ENCODE data around the gene GRAMD1A.
A peak's percentile ranks its signal among the peaks of the same experiment; 100 is the strongest.
"Not testable (repeated sequence)": the region's sequence is repeated elsewhere in the genome, so short reads cannot be mapped to it uniquely, and the experiment has no call there.

GRAMD1A gene

GRCh38 chr19:34999498-35000337 lies at the start of gene GRAMD1A:
GRAMD1A (plus strand) TSS chr19:35000323; CDS start chr19:35000479, 156 bp downstream.
- peak; percentile 61 to 77 for DNase-seq (ENCODE audit: low read depth in 2 of 2)

- DNase-seq (ENCODE audit: low read depth in 2 of 2) = no peak
These were observed 47.0 kb upstream of the GRAMD1A start for GRCh38 chr19:34953092-34953491.

GRCh38 chr19:34957830-34958751 lies 42.0 kb upstream of the GRAMD1A start:
- DNase-seq (ENCODE audit: low read depth in 2 of 2) = no peak

DNA sequence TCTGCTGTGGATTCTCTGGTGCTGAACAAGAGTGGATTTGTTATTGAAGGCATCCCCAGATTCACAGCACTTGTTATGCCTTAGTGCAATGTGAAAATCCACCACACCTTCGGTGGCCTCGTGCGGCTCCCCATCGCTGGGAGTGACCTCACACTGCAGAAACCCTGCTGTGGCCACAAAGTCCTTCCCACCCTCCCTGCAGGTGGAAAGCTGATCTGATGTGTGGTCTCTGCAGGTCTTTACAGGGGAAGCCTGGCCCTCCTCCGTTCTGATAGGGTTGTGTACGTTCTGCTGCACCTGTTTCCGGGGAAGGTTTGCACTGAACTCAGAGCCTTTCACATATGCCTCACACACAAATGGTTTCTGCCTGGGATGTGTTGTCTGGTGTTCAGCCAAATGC lies 41.1 kb upstream of the GRAMD1A start:
- DNase-seq (ENCODE audit: low read depth in 2 of 2) = no peak

GRCh38 chr19:34960103-34960805 lies 39.9 kb upstream of the GRAMD1A start:
- DNase-seq (ENCODE audit: low read depth in 2 of 2) = no peak

DNA sequence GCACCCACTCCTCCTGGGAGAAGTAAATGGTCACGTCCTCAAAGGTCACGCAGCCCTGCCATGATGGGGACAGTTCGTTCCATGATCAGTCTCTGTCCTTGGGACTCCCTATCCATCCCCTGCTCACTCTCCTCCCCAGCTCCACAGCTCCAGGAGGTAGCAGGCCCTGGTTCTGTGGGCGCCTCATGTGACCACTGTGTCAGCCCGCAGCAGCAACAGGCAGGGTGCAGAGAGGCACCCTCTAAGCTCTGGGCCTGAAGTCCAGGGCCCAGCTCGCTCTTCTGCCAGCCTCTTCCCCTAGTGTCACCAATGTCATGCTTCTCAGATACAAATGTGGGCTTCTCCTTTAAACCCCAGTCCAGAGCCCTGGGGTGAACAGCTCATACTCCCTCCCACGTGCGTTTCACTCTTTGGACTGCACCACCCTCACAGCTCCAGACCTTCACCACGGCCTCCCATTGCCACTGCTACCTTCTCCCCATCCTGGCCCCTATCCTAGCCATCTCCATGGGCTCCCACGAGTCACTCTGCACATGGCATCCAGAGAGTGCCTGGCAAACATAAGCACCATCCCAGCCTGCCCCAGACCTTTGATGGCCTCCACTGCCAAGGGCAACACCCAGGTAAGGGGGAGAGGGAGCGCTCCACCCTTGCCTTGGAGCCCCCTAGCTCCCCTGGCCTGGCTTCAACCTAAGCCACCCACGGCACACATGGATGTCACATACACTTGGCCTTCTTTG lies 39.0 kb upstream of the GRAMD1A start:
- no peak for DNase-seq (ENCODE audit: low read depth in 2 of 2)

DNA sequence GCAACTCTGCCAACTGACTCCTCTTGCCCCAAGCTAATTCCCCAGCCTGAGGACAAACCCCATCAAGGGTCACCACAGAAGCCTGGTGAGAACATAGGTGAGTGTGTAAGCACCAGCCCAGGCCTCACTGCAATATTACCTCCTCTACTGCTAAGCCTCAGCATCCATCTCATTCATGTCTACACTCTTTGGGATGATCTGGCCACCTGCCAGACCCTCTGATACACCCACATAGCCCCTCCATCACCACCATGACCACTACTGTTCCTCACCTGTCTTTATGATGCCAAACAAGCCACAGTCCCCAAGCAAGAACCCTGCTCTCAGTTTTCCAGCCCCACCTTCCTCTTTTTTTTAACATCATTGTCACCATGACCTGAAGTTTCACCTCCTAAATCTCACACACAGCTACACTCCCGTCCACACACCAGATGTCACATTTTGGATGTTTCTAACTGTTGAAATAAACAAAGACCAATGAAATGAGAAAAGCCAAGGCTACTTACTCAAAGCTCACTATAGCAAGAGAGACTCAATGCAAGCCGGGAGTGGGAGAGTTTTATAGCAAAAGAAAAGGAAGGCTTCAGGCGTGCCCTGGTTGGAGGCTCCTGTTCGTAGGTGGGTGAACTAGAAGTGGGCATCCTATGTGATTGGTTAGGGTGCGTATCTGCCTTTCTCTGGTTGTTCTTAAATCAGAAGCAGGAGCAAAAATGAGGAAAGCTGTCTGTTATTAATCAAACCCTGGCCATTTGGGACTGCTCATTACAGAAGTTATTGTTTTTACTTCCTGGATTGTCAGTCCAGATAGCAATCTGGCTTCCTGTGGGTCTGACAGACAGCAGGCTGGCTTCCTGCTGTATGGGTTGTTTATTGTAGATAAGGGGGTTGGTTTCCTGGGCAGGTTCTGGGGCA lies 38.1 kb upstream of the GRAMD1A start:
- DNase-seq (ENCODE audit: low read depth in 2 of 2) = no peak

DNA sequence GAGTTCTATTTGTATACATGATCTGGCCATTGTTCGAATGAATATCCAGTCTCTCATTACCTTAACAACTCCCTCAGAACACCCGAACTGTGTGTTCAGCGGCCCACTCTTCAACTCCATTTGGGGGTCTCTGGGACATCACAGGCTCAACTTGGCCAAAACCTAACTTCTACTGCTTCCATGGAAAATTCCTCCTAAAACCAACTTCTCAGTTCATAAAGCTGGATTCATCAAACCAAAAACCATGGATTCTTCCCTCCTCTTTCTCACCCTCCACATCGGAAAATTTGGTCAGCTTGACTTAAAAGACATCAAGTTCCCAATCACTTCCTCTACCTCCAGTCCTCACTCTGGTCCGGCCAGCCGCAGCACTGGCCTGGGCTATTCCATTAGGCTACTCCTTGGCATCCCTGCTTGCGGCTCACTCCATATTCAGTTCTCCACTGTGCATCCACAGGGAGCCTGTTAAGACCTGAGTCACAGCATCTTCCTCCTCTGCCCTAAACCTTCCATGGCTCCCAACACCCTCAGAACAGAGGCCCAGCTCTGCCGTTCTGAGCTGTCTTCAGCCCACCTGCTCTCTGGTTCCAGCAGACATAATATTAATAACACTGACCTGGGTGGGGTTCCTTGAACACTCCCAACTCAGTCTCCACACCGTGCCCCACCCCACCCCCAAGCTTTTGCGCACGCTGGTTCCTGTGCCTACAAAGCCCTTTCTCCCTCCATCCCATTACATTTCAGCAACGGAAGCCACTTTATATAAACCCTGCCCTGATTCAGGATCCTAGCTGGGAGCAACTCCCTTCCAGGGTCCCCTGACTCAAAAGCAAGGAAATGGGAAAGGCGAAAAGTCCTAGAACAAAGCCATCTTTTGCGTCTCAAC lies 37.2 kb upstream of the GRAMD1A start:
- DNase-seq (ENCODE audit: low read depth in 2 of 2) = no peak

DNA sequence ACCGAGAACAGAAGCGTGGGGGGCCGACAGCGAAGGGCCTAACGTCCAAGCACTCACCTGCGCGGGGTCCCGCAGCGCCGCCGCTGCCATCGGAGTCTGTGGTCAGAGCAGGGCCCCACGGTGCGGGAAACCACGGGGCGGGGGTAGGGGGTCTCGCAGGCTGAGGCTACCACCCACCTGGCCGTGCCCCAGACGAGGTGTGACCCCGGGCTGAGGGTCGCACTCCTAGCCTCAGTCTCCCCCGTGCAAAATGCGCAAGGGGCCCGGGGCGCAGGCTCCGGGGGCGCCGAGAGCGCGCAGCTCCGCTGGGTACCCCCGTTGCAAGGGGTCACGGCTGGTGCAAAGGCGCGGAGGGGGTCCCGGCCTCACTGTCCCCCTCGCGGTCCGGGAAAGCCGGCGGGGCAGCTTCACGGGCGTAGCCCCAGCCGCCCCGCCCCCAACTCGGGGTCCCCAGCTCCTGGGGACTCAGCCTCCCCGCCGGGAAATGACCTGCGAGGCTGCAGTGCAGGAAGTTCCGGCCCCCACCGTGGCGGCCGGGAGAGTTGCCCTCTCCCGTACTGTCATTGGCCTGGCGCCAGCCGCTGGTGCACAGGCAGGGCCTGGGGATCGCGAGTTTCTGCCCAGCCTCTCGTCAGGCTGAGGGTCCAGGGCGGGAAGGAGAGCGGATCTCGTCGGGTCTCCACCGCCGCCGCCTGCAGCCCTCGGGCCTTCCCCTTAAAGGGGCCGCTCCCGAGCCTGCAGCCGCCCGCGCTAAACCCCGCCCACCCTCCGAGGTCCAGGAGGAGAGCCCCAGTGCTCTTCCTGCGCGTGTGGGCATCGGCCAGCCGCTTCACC lies 36.3 kb upstream of the GRAMD1A start, which contains the start of gene ZNF792:
Gene ZNF792, minus strand, starts transcription at position 657 of the 834 bp plus-strand sequence. Its CDS starts 567 bp downstream, at position 90.
- DNase-seq (ENCODE audit: low read depth in 2 of 2) = peak; percentile 50

DNA sequence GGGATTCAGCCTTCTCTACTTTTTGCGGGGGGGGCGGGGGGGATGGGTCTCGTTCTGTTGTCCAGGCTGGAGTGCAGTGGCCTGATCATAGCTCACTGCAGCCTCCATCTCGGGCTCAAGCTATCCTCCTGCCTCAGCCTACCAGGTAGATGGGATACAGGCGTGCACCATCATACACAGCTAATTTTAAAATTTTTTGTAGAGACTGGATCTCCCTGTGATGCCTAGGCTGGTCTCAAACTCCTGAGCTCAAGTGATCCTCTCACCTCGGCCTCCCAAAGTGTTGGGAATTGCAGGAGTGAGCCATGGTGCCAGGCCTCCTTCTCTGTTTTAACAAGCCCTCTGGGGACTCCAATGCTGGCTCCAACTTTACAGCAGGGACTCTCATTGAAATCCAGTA lies 35.5 kb upstream of the GRAMD1A start:
- no peak for DNase-seq (ENCODE audit: low read depth in 2 of 2)

DNA sequence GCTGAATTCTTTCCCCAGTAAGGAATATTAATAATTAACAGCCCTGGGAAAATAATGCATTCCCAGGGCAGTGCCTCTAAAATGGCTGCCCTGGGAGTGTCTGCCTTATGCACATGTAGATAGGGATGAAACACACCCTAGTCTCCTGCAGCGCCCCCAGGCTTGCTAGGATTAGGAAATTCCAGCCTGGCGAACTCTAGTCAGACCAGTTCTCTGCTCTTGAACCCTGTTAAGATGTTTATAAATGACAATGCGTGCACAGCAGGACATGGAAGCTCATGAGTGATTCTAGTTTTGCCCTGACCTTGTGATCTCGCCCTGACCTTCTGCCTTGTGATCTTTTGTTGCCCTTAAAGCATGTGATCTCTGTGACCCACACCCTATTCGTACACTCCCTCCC lies 34.6 kb upstream of the GRAMD1A start:
- not testable (repeated sequence) for DNase-seq (ENCODE audit: low read depth in 2 of 2)

DNA sequence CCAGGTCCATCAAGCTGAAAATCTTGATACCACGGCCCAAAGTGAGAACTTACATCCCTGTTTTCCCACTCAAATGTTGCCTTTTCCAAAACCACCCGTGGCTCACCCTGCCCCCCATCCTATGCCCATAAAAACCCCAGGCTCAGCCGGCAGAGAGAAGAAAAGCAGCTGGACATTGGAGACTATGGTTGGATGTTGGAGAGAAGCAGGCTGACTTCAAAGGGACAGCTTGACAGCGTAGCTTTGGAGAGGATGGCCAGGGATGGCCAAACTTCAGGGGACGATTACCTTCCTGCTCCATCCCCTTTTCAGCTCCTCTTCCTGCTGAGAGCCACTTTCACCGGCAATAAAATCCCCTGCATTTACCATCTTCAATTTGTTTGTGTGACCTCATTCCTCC lies 32.6 kb upstream of the GRAMD1A start:
- DNase-seq (ENCODE audit: low read depth in 2 of 2) = no peak

DNA sequence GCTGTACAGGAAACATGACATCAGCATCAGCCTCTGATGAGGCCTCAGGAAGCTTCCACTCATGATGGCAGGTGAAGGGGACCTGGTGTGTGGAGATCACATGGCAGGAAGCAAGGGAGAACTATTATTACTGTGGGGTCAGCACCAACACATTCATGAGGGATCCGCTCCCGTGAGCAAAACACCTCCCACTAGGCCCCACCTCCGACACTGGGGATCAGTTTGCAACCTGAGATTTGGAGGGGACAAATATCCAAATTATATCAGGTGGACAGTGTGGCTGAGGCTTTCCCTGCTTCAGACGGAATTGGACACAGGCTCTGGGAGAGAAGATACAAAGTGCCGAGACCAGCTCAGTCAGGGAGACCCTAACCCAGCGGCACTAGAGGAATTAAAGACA lies 30.4 kb upstream of the GRAMD1A start:
- no peak for DNase-seq (ENCODE audit: low read depth in 2 of 2)

- not testable (repeated sequence) for DNase-seq (ENCODE audit: low read depth in 2 of 2)
These were observed 29.8 kb upstream of the GRAMD1A start for GRCh38 chr19:34970185-34970780.

DNA sequence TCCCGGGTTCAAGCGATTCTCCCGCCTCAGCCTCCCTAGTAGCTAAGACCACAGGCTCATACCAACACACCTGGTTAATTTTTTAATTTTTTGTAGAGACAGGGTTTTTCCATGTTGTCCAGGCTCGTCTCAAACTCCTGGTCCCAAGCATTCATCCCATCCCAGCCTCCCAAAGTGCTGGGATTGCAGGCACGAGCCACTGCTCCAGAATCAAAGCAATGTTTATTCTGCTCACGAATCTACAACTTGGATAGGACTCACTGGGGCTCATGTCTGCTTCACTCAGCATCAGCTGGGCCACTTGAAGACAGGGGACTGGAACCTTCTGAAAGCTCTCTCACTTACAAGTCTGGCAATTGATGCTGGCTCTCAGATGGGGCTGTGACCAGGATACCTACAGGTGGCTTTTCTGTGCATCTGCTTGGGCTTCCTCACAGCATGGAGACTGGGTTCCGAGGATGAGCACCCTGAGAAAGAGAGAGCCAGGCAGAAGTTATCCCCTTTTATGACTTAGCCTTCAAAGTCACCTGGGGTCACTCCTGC lies 27.9 kb upstream of the GRAMD1A start:
- no peak for DNase-seq (ENCODE audit: low read depth in 2 of 2)

DNA sequence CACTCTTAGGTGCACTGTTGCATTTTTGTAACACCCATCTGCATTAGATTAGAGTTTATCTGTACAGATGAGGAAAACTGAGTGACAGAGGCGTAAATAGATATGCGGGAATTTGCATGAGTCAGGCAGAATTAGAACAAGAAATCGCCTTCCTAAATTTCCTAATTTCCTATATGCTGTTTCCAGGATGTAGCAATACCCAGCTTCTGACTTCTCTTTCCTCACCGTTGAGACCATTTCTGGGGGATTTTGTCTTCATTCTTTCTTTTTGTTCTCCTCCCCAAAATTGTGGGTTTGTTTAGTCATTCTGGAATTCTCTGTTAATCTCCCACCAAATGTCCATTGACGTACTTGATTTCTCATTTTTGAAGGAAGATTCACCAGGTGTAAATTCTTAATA lies 25.5 kb upstream of the GRAMD1A start:
- no peak for DNase-seq (ENCODE audit: low read depth in 2 of 2)

DNA sequence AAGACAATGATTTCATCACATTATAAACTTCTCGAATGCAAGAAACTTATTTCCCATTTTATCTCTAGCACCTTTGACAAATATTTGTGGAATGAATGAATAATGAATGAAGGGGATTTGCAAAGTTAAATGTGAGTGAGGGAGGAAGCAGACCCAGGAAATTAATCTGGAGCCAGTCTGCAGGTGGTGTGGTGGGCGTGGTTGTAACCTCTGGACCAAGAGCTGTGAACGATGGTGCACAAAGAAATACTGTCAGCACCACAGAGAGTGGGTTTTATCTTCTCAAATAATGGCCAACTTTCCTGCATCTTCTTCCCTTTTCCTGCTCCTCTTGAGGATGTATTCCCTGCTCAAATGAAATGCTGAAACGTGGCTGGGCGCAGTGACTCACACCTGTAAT lies 25.1 kb upstream of the GRAMD1A start:
- no peak for DNase-seq (ENCODE audit: low read depth in 2 of 2)

GRCh38 chr19:34976611-34977010 lies 23.5 kb upstream of the GRAMD1A start:
- DNase-seq (ENCODE audit: low read depth in 2 of 2) = no peak
